OCI-LY7 (cell line): ENCODE measurements around the gene ZDHHC4. TPM values are rescaled to one million over a fixed set of nuclear protein-coding genes. Genes with fewer than 3 reads are reported as not detected.

Experiments
- BruUV-seq: library from RNA; stranded (reverse); fragments of 400-500 nt; replicated peaks from 2 replicates; lab custom pipeline; 2021; lab: Mats Ljungman, UMichigan
- CTCF ChIA-PET: fragments of 300-600 bp; sonication (Branson Sonifier 250); formaldehyde crosslinking; loops from one replicate; lab custom pipeline; 2022; ENCODE audit warnings: antibody characterized with exemption; ENCODE audit not compliant: unreplicated experiment; lab: Charles Lee
- POLR2A ChIA-PET: fragments of 300-600 bp; sonication (Branson Sonifier 250); formaldehyde crosslinking; loops from one replicate; lab custom pipeline; 2022; ENCODE audit warnings: antibody characterized with exemption; lab: Charles Lee
- DNase-seq: peaks from one replicate; pipeline ENCODE4 v3.0.0-alpha.2; 2015; ENCODE audit warnings: low spot score
- H2AFZ ChIP-seq: fragments of 200-600 bp; sonication (generic), shearing (Covaris generic); 2 replicates; pipeline ENCODE4 v1.6.1; 2014; ENCODE audit warnings: mild to moderate bottlenecking, antibody characterized with exemption, low read length, moderate library complexity
- H3K27ac ChIP-seq: fragments of 200-600 bp; sonication (generic); 2 replicates; pipeline ENCODE4 v1.5.1; 2014; ENCODE audit warnings: mixed run types, low read depth, mild to moderate bottlenecking, moderate library complexity, low read length, inconsistent platforms; ENCODE audit not compliant: poor library complexity, severe bottlenecking
- H3K36me3 ChIP-seq: fragments of 200-600 bp; sonication (generic); 2 replicates; pipeline ENCODE4 v1.6.1; 2014; ENCODE audit warnings: mild to moderate bottlenecking, antibody characterized with exemption, low read length, moderate library complexity, mixed read lengths; ENCODE audit not compliant: insufficient read depth
- H3K4me1 ChIP-seq: fragments of 200-600 bp; sonication (generic); 2 replicates; pipeline ENCODE4 v1.5.1; 2014; ENCODE audit warnings: mild to moderate bottlenecking, low read length; ENCODE audit not compliant: insufficient read depth, poor library complexity, severe bottlenecking
- H3K4me2 ChIP-seq: fragments of 200-600 bp; sonication (generic); 2 replicates; pipeline ENCODE4 v1.6.1; 2014; ENCODE audit warnings: mild to moderate bottlenecking, low read length
- H3K4me3 ChIP-seq: fragments of 200-600 bp; sonication (generic); 2 replicates; pipeline ENCODE4 v1.5.1; 2014; ENCODE audit warnings: mild to moderate bottlenecking, low read depth, low read length; ENCODE audit not compliant: poor library complexity, severe bottlenecking
- H3K79me2 ChIP-seq: fragments of 200-600 bp; sonication (generic); 2 replicates; pipeline ENCODE4 v1.6.1; 2016; ENCODE audit warnings: low read depth, mild to moderate bottlenecking, low read length, moderate library complexity, mixed read lengths; ENCODE audit not compliant: insufficient read depth
- H3K9me2 ChIP-seq: fragments of 200-600 bp; sonication (generic); 2 replicates; pipeline ENCODE4 v1.6.1; 2016; ENCODE audit warnings: mild to moderate bottlenecking, low read length, mixed read lengths; ENCODE audit not compliant: insufficient read depth
- H3K9me3 ChIP-seq: fragments of 200-600 bp; sonication (generic); 2 replicates; pipeline ENCODE4 v1.6.1; 2014; ENCODE audit warnings: mild to moderate bottlenecking, mixed run types, low read length, mixed read lengths
- H4K20me1 ChIP-seq: fragments of 200-600 bp; sonication (generic); 2 replicates; pipeline ENCODE4 v1.6.1; 2014; ENCODE audit warnings: mild to moderate bottlenecking, antibody characterized with exemption, low read length, moderate library complexity, mixed read lengths; ENCODE audit not compliant: insufficient read depth
- EZH2phosphoT487 ChIP-seq: fragments of 200-600 bp; sonication (generic); IDR thresholded peaks from 2 replicates; pipeline ENCODE4 v1.6.1; 2018; ENCODE audit warnings: low read depth, borderline replicate concordance, mild to moderate bottlenecking, mixed run types, antibody characterized with exemption, low read length, moderate library complexity, mixed read lengths
- intact Hi-C: fragments of 100-400 bp; cut with micrococcal nuclease; formaldehyde crosslinking; loops from one replicate; pipeline ENCODE4 v1.10.0; 2022; ENCODE audit not compliant: unreplicated experiment
- total RNA-seq, 2 experiments: library from RNA; depleted of rRNA in 1 of 2; stranded (reverse); fragments of >200 nt in 1 of 2; shearing (Covaris generic) in 1 of 2; gene quantifications; 2 replicates each; pipeline ENCODE4 v1.2.3, GENCODE V29; 2014 to 2022
- TF ChIP-seq, protein P1 (sequence below): fragments of 200-600 bp; sonication (generic); conservative IDR thresholded peaks from 2 replicates; pipeline ENCODE4 v1.5.1; 2014; ENCODE audit warnings: mild to moderate bottlenecking, antibody characterized with exemption, low read length, moderate library complexity, mixed read lengths

ZDHHC4 gene
- total RNA-seq, 2 experiments from 2014 or later, result 76.4 to 92.7 TPM

DNA sequence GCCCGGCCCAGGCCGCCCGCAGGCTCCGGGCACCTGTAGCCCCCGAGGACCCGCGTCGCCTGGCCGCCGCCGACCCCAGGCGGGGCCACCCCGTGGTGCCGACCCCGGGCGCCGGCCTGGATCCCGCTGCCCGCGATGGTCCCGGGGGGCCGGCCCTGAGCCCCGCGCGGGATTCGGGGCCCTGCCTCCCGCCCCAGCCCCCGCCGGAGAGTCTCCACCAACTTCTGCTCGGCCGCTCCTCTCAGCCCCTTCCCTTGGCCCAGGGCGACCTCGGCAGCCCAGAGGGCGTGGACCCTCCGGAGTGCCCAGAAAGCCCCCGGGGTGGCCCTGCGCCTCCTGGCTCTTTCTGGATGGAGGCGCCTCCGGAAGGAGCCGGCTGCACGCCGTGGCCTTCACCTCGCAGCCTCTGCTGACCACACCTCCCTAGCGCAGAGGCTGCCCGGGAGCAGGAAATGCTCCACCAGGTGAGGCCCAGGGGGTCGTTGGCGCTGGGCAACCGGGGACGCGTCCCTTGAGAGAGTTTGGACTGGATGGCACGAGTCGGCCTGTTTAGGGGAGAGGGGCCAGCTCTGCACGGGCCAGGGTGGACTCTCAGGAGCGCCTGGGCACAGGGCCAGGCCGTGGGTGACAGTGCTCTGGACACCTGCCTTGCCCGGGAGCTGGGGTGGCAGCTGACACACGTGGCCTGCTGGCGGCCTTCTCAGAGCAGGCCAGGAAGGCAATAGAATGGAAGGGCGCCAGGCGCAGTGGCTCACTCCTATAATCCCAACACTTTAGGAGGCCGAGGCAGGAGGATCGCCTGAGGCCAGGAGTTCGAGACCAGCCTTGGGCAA, 38.7 kb downstream of the ZDHHC4 start:
- H3K36me3 ChIP-seq, result no peaks in the 10 kb centered on the region
- BruUV-seq, result no TSS peak
- no peaks in the 10 kb centered on the region for H3K9me2 ChIP-seq
- H3K4me1 ChIP-seq, result peaks cover 15% of the 10 kb centered on the region
- H3K27ac ChIP-seq, result no peak overlapping the region
- CTCF ChIA-PET, result no interaction called here
- no peaks in the 10 kb centered on the region for H4K20me1 ChIP-seq
- POLR2A ChIA-PET, result interaction anchor here (0.7 kb wide), 2 partner anchors 10 to 319 kb away, joined by 3 read pairs; no protein-coding TSS in a partner anchor
- TF ChIP-seq EZH2phosphoT487, result no peak
- TF ChIP-seq, protein P1, sequence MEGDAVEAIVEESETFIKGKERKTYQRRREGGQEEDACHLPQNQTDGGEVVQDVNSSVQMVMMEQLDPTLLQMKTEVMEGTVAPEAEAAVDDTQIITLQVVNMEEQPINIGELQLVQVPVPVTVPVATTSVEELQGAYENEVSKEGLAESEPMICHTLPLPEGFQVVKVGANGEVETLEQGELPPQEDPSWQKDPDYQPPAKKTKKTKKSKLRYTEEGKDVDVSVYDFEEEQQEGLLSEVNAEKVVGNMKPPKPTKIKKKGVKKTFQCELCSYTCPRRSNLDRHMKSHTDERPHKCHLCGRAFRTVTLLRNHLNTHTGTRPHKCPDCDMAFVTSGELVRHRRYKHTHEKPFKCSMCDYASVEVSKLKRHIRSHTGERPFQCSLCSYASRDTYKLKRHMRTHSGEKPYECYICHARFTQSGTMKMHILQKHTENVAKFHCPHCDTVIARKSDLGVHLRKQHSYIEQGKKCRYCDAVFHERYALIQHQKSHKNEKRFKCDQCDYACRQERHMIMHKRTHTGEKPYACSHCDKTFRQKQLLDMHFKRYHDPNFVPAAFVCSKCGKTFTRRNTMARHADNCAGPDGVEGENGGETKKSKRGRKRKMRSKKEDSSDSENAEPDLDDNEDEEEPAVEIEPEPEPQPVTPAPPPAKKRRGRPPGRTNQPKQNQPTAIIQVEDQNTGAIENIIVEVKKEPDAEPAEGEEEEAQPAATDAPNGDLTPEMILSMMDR, result no peak
- no peak overlapping the region for H2AFZ ChIP-seq
- no peak overlapping the region for H3K4me2 ChIP-seq
- no peak overlapping the region for H3K4me3 ChIP-seq
- H3K79me2 ChIP-seq, result no peaks in the 10 kb centered on the region
- H3K9me3 ChIP-seq, result no peaks in the 10 kb centered on the region
- DNase-seq, result no peak
- intact Hi-C loops, result no loop called here

DNA sequence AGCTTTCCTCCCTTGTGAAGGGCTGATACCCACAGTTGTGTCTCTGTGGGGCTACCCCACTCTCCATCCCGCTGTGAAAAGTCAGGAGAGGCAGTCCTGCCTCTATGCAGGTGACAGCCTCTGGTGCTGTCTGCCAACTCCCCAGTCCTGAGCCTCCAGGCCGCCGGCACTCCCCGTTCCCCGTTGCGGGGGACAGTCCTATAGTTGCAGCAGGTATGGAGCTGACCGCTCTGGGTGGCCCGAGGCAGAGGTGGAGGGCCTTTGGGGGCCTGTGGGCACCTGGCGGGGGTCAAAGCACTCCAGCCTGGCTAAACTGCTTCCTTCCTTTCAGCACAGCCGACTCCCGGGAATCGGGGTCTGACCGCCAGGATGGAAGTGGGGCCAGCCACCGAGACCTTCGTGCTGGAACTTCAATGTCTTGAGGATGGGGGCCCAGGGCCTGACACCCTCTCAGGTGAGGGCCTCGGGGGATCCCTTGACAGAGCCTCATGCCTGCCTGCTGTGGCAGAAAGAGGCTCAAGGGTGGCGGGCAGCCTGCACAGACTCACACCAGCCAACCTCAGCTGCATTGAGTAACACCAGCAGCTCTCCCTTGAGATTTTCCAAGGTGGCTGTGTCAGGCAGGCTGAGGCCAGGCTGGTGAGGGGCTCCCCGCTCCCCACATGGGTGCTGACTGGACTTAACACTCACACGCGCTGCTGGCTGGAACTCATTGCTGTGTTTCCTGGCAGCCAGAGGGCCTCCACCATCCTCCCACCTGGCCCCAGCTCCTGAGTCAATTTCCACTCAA, 39.8 kb downstream of the ZDHHC4 start:
- no peak for TF ChIP-seq EZH2phosphoT487
- TF ChIP-seq, protein P1, result no peak
- Histone ChIP-seq H3K9me3 (no peaks in the 10 kb centered on the region), H4K20me1 (no peaks in the 10 kb centered on the region), H3K27ac (no peak overlapping the region), H2AFZ (no peak overlapping the region), H3K4me2 (no peak overlapping the region), H3K9me2 (no peaks in the 10 kb centered on the region), H3K79me2 (no peaks in the 10 kb centered on the region), H3K4me3 (no peak overlapping the region), H3K36me3 (no peaks in the 10 kb centered on the region), H3K4me1 (peaks cover 24% of the 10 kb centered on the region)
- BruUV-seq, result no TSS peak
- intact Hi-C loops, result no loop called here
- ChIA-PET POLR2A (interaction anchor here (0.7 kb wide), 1 partner anchor 15 kb away, joined by 4 read pairs; no protein-coding TSS in a partner anchor), CTCF (no interaction called here)
- DNase-seq, result no peak
